KG1 (cell line): Measurements from ENCODE around the gene APC2.
"Not testable (repeated sequence)": the region's sequence is repeated elsewhere in the genome, so short reads cannot be mapped to it uniquely, and the experiment has no call there.

Source experiments
- DNase-seq: peaks from one replicate; lab custom pipeline; 2025; lab: John Stamatoyannopoulos, UW

Gene APC2

DNA sequence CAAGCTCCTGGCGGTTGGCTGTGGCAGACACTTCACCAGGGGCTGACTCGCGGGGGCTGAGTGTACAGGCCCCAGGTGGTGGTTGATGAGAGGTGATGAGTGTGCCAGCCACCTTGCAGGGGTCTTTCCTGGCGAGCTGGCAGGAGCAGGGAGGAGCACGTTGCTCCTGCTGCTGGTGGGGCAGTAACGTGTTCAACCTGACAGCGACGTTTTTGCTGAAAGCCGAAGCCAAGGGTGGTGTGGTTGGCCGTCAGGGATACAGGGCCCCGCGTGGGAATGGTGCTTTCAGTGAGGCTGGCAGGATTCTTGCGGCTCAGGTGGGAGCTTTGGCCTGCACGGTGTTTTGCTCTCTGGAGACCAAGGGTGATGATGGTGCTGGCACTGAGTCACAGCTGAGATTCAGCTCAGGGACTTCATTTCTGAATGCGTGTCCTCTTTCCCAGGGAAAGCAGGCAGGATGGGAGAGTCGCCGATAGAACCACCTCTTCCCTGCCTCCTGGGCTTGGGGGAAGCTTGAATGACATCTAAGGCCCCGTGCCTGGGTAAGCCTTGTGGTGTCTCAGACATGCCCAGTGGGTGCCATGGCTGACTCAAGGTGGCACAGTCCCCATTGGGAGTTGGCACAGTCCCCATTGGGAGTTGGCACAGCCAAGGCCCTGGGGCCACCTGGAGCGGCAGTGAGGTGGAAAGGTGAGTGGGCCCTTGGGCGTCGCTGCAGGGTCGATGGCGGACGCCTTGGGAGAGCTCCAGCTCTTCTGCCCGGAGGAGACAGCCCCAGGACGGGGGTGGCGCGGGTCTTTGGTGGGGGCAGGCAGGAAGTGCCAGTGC is 33.7 kb upstream of the APC2 start:
- no peak for DNase-seq

GRCh38 chr19:1417145-1417544 is 32.8 kb upstream of the APC2 start:
- DNase-seq, result no peak

DNA sequence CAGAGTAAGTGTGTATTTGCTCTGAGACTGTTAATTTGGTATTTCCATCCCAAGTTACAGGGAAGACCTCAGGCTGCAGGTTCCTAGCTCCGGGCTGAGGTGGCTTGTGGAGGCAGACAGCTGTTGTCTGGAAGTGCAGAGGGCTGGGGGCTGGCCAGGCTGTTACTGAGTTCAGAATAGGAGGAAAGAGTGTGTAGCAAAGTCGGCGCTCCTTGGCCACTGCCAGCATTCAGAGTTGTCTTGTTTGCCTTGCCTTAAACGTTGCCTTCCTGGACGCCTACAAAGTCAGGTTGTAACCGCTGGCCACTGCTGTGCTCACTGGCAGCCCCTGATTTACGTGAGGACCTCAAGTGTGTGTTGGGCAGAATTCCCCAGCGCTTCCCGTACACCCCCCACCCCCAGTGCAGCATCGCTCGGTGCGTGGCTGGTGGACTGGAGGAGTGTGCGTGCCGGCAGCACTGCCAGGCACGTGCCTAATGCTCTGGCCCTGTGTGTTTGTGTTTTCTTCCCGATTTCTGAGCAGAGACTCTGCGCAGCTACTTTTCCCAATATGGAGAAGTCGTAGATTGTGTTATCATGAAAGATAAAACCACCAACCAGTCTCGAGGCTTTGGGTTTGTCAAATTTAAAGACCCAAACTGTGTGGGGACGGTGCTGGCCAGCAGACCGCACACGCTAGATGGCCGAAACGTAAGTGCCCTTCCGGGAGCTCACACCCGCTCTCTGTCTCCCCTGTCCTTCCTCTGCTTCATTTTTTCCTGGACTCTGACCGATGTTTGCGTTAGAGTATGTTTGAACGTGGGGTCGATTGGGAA is 32.0 kb upstream of the APC2 start:
- no peak for DNase-seq

DNA sequence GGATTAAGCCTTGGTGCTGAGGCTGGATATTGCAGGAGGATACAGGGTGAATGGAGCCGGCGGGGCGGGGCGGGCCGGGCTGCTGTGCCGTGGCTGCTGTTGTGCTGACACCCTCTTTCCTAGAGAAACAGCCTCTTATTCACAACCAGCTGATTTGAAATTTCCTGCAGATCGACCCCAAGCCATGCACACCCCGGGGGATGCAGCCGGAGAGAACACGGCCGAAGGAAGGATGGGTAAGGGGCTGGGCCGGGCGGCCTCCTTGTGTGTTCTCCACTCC is 31.5 kb upstream of the APC2 start:
- no peak for DNase-seq

DNA sequence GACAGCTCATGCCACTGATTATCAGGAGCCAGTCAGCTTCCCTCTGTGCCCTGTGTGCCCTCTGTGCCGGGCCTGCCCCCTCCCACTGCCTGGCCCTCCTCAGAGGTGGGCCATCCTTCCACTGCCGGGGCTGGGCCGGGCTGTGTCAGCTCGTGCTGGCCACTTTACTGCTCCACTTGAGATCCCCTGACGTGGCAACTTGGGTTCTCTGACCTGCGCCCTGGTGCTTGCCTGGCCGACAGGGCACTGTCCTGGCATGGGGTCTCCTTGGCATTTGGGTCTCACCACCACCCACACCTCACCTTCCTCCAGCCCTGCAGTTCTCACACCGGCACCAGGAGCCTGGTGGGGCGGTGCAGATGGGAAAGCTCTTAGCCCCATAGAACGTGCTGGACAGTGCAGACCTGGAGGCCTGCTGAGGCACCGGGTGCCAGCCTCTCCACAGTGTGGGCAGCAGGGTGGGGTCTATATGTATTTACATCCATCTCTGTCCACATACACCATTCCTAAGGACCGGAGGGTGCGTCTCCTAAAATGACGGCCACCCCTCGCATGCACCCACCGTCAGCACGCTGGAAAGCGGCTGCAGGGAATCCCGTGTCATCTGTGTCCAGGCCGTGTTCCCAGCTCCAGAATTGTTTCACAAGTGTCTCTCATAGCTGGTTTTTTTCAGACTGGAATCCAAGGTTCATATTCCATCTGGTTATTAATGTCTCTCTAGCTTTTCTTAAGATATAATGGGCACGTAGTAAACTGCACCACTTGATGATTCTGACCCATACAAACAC is 30.8 kb upstream of the APC2 start:
- no peak for DNase-seq

GRCh38 chr19:1420085-1420484 is 29.8 kb upstream of the APC2 start:
- DNase-seq, result not testable (repeated sequence)

- DNase-seq, result no peak
Observed at GRCh38 chr19:1420590-1420989, 29.3 kb upstream of the APC2 start.

DNA sequence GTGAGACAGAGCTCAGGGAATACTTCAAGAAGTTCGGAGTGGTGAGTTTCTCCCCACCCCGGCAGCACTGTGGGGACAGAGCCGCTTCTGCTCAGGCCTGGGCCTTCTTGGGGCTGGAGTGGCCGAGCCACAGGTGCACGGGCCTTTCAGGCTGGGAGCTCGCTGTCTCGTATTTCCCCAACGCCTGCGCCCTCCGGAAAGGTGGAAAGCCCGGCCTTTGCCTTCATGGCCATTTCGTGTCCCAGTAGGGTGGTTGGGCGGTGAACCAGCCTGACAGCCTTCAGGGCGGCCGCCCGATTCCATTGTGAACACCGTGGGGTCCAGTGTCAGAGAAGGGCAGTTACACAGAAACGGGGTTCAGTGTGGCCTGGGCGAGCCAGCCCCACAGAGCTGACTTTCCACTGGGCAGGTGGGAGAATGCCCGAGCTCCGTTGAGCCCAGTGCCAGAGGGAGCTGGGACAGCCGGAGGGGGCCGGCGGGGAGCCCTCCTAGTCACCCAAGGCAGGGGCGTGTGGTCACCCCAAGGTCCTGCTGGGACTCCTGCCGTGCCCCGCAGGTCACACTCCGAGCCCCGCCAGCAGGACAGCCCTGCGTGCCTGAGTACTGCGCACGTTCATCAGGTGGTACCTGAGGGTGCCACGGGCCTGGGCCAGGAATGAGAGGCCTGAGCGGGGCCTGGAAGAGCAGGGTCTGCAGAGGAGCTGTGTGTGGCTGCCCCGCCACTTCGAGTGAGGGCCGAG is 28.5 kb upstream of the APC2 start:
- DNase-seq, result no peak

DNA sequence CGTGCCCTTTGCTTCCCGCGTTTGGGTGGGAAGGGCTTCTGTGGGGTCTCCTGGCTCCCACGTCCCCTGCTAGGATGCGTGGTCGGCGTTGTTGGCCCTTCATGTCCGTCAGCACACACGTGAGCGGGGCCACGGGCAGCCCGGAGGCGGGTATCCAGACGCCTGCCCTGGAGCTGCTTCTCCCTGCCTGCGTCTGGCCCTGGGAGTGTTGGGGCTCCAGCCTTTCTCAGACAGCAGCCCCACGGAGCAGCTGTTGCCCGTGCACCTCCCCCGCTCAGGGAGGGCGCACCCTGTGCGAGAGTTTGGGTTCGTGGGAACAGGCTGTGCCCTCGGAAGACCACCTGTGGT is 28.0 kb upstream of the APC2 start:
- DNase-seq, result no peak

DNA sequence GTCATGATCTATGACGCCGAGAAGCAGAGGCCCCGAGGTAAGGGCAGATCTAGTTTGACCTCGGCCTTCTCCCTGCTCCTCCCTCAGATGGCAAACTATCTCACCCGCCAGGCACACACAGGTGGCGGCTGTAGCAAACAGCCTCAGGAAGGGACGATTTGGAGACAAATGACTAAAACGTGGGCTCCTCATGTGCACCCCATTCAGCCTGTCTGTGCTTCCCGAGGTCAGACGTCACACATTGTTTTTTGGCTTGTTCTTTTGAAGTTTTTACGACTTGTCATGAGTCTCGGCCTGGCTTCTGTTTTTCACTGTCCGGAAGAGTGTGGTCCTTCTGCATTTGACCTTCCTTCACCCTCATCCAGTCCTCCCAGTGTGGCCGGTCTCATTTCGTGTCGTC is 27.6 kb upstream of the APC2 start:
- no peak for DNase-seq

GRCh38 chr19:1422943-1423342 is 27.0 kb upstream of the APC2 start:
- no peak for DNase-seq

DNA sequence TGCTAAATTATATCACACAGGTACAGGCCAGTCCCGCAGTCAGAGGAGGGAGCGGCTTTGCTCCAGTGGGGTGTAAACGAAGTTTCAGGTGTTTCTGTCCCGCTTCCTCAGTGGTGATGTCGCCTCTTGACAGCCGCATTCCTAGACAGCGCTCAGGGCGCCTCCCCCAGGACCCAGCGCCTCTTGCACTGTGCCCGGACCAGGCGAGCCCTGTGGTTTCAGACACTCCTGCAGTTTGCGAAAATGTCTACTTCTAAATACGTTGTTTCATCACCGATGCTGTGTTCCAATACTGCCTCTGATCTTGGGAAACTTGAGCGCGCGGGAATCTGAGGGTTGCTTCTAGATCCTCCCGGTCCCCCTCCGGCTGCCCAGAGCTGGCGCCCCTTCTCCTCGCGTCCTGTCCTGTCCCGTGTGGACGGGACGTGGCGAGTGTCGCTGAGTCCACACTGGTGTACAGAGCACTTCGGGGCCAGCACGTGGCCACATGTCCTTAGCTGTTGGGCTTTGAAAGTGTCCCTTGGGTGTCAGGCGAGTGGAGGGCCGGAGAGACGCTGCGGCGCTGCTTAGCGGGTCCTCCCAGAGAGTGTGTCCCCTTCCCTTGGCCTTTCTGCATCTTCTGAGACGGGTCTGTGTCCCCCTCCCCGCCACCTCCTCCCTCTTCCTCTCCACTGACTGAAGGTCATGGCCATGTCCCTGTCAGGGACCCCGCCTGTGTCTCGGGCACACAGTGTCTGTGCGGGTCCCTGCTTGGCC is 26.3 kb upstream of the APC2 start:
- DNase-seq, result no peak

DNA sequence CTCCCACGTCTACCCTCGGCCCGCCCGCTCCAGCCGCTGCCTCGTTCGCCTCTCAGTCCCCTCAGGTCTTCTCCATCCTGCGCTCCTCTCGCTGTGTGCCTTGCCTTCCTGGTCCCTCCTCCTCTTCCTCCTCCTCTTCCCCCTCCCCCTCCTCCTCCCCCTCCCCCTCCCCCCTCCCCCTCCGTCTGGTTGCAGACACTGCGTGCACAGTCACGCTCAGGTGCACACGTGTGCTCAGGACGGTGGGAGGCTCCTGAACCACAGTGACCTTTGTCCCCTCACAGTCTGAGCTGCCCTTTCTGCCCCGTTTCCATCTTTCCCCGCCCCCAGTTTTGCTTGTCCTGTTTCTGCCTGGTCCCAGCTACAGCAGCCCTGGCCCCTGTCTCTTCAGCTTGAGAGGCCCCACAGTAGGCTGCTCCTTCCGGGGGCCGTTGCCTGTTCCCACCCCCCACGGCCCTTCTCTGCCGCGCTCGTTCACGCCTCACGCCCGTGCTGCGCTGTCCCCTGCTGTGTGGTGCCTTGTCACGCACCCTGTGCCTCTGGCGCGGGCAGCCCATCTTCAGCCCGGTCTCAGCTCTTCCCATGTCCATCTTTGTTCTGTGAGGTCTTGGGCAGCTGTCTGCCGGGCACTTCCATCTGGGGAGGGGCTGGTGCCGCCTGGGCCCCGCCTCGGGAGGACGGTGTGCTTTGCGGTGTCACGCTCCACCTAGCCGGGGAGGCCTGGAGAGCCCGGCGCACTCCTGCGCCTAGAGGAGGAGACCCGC is 25.5 kb upstream of the APC2 start:
- DNase-seq, result no peak

GRCh38 chr19:1425102-1425837 is 24.7 kb upstream of the APC2 start:
- DNase-seq, result no peak

DNA sequence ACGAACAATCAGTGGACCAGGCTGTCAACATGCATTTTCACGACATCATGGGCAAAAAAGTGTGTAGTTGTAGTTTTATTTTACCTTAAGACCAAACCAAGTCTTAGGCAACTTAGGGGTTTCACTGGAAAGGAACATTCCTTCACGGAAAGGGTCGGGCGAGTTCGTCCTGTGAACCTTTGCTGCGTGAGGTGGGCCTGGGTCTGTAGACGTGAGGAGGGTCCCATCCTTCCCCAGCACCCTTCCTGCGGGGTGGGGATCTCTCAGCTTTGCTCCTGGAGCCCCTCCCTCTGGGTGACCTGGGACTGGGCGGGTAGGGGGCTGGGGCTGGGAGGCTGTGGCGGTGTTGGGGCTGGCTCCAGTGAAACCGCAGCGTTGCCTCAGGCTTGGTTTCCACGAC is 24.0 kb upstream of the APC2 start:
- no peak for DNase-seq

DNA sequence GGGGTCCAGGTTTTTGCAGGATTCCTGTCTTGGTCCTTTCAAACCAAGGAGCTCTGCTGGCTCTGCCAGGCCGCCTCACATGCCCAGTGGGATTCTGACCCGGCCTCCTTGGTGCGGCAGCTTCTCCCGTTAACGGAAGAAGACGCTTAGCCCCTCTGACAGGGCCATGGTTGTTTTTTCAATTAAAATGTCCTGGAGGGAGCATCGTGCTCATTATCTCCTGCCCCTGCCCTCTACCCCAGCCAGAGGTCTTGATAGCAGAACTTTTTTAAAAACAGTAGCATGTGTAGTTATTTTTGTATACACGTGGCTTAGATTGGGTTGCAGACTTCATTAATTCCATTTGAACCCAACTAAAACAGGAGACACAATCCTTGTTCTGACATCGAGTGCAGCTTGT is 23.2 kb upstream of the APC2 start:
- DNase-seq, result no peak

GRCh38 chr19:1427221-1427920 is 22.6 kb upstream of the APC2 start:
- no peak for DNase-seq

DNA sequence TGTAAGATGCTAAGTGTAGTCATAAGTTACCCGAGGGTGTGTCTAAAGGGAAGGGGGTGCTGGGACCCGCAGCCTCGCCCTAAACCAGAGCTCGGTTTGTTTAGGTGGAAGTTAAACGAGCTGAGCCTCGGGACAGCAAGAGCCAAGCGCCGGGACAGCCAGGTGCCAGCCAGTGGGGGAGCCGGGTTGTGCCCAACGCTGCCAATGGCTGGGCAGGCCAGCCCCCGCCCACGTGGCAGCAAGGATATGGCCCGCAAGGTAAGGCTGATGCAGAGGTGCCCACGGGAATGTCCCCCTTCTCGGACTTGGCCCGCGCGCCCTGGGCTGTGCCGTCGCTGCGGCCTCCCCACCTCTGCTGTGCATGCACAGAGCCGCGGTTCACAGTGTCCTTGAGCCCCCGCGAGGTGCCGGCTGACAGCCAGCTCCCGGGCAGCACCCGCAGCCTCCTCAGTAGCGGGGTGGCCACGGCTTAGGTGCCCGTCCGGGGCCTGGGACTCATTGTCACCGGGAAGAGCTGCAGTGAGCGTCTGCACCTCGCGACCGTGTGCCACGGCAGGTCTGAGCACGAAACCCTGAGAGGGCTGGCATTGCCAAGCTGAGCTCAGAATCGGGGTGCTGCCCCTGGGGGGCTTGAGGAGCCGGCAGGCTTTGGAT is 21.1 kb upstream of the APC2 start:
- DNase-seq, result no peak

DNA sequence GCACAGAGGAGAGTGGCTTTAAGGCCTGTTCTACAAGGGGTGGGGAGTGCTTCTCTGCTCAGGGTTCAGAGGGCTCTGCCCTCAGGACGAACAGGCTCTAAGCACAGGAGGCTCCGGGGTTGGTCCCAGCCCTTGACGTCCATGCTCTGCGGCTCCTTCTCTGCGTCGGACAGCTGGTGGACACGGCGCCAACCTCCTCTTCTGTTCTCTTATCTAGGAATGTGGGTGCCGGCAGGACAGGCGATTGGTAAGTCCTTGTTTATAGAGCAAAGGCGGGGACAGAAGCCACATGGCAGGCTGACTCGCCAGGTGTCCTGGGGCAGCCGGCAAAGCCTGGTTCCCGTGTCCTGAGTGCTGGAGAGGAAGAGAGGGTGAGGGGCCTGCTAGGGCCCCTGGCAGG is 20.2 kb upstream of the APC2 start:
- DNase-seq, result no peak
